ENCODE measurements around the gene SLC35F6. TPM values are rescaled to one million over a fixed set of nuclear protein-coding genes. Genes with fewer than 3 reads are reported as not detected.

SLC35F6 gene
- total RNA-seq, 1 experiment from 2014 or later, result 33.9 TPM

- DNase-seq, result peak; percentile 9
- Histone ChIP-seq H3K4me3 (ENCODE audit: low read length) (no peak overlapping the region), H3K27ac (ENCODE audit: low read length) (no peak overlapping the region), H3K9me3 (ENCODE audit: low read length) (no peaks in the 10 kb centered on the region), H2AFZ (ENCODE audit: low read length) (no peak overlapping the region), H4K20me1 (ENCODE audit: low read length) (no peaks in the 10 kb centered on the region), H3F3A (ENCODE audit: low read length, unreplicated experiment) (peaks cover 8% of the 10 kb centered on the region), H3K4me1 (ENCODE audit: insufficient read depth, low read length) (peaks cover 13% of the 10 kb centered on the region), H3K79me2 (ENCODE audit: low read length) (no peaks in the 10 kb centered on the region), H3K9ac (ENCODE audit: low read length) (no peak overlapping the region), H3K9me2 (replicated peaks; ENCODE audit: low read length) (no peaks in the 10 kb centered on the region), H3K4me2 (ENCODE audit: low read length) (no peak overlapping the region), H3K27me3 (ENCODE audit: low read length) (no peaks in the 10 kb centered on the region), H3K36me3 (ENCODE audit: low read depth, low read length) (peaks cover 10% of the 10 kb centered on the region)
- no TSS peak for BruUV-seq (replicated peaks)
- ChIA-PET CTCF (no interaction called here), POLR2A (ENCODE audit: unreplicated experiment) (no interaction called here)
- ATAC-seq, result no peak
- TF ChIP-seq EZH2phosphoT487 (IDR thresholded peaks at IDR 0.05; ENCODE audit: borderline replicate concordance, low read length), result no peak
- no peak for TF ChIP-seq EZH2 (IDR thresholded peaks at IDR 0.05; ENCODE audit: low read length, unreplicated experiment)
- no peak for TF ChIP-seq CTCF (conservative IDR thresholded peaks at IDR 0.05; ENCODE audit: low read depth, low read length)
- intact Hi-C loops (cut with micrococcal nuclease), result no loop called here
Observed at GRCh38 chr2:26801328-26801727, 37.2 kb downstream of the SLC35F6 start.

DNA sequence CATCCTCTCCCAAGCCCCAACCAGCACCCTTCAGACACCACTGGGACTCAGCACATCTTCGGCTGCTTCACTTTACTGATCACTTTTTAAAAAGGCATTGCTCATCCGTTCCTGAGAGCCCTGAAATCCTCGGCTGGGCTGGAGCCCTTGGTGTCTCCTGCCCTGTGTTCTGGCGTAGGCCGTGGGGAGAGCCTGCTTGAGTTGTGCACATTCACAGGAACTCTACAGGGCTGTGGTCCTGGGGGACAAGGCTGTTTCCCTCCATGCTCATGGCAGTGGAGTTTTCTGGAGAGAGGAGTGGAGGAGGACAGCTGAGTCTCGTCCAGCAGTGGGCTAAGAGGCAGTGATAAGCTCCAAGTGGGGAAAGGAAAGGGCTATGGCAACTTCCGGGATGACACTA, 37.7 kb downstream of the SLC35F6 start:
- no peaks in the 10 kb centered on the region for H3K79me2 ChIP-seq (ENCODE audit: low read length)
- H3F3A ChIP-seq (ENCODE audit: low read length, unreplicated experiment), result peaks cover 8% of the 10 kb centered on the region
- no peak overlapping the region for H3K27ac ChIP-seq (ENCODE audit: low read length)
- H3K9me2 ChIP-seq (replicated peaks; ENCODE audit: low read length), result no peaks in the 10 kb centered on the region
- no peaks in the 10 kb centered on the region for H3K27me3 ChIP-seq (ENCODE audit: low read length)
- intact Hi-C loops (cut with micrococcal nuclease), result no loop called here
- peaks cover 15% of the 10 kb centered on the region for H3K4me1 ChIP-seq (ENCODE audit: insufficient read depth, low read length)
- H3K36me3 ChIP-seq (ENCODE audit: low read depth, low read length), result peaks cover 6% of the 10 kb centered on the region
- H2AFZ ChIP-seq (ENCODE audit: low read length), result no peak overlapping the region
- POLR2A ChIA-PET (ENCODE audit: unreplicated experiment), result no interaction called here
- H3K9me3 ChIP-seq (ENCODE audit: low read length), result no peaks in the 10 kb centered on the region
- H4K20me1 ChIP-seq (ENCODE audit: low read length), result no peaks in the 10 kb centered on the region
- no peak for DNase-seq
- TF ChIP-seq EZH2 (IDR thresholded peaks at IDR 0.05; ENCODE audit: low read length, unreplicated experiment), result no peak
- TF ChIP-seq EZH2phosphoT487 (IDR thresholded peaks at IDR 0.05; ENCODE audit: borderline replicate concordance, low read length), result no peak
- no peak for TF ChIP-seq CTCF (conservative IDR thresholded peaks at IDR 0.05; ENCODE audit: low read depth, low read length)
- BruUV-seq (replicated peaks), result no TSS peak
- H3K9ac ChIP-seq (ENCODE audit: low read length), result no peak overlapping the region
- H3K4me3 ChIP-seq (ENCODE audit: low read length), result no peak overlapping the region
- no peak for ATAC-seq
- no peak overlapping the region for H3K4me2 ChIP-seq (ENCODE audit: low read length)
- CTCF ChIA-PET, result no interaction called here

GRCh38 chr2:26805241-26805676, 41.2 kb downstream of the SLC35F6 start:
- TF ChIP-seq EZH2phosphoT487 (IDR thresholded peaks at IDR 0.05; ENCODE audit: borderline replicate concordance, low read length) (no peak), EZH2 (IDR thresholded peaks at IDR 0.05; ENCODE audit: low read length, unreplicated experiment) (no peak), CTCF (conservative IDR thresholded peaks at IDR 0.05; ENCODE audit: low read depth, low read length) (no peak)
- DNase-seq, result peak; percentile 95
- Histone ChIP-seq H3K4me1 (ENCODE audit: insufficient read depth, low read length) (peaks cover 15% of the 10 kb centered on the region), H3K79me2 (ENCODE audit: low read length) (no peaks in the 10 kb centered on the region), H3F3A (ENCODE audit: low read length, unreplicated experiment) (peaks cover 8% of the 10 kb centered on the region), H3K9me2 (replicated peaks; ENCODE audit: low read length) (no peaks in the 10 kb centered on the region), H4K20me1 (ENCODE audit: low read length) (no peaks in the 10 kb centered on the region), H3K9me3 (ENCODE audit: low read length) (no peaks in the 10 kb centered on the region), H3K27me3 (ENCODE audit: low read length) (no peaks in the 10 kb centered on the region), H3K27ac (ENCODE audit: low read length) (peak overlapping the region; percentile 93), H3K36me3 (ENCODE audit: low read depth, low read length) (no peaks in the 10 kb centered on the region; the same call in 1 of the 2 replicates), H3K4me2 (ENCODE audit: low read length) (no peak overlapping the region; the same call in 1 of the 2 replicates), H3K9ac (ENCODE audit: low read length) (peak overlapping the region; percentile 63), H3K4me3 (ENCODE audit: low read length) (no peak overlapping the region), H2AFZ (ENCODE audit: low read length) (peak overlapping the region; percentile 25; the same call in 1 of the 2 replicates)
- ATAC-seq, result peak; percentile 82
- ChIA-PET CTCF (no interaction called here), POLR2A (ENCODE audit: unreplicated experiment) (no interaction called here)
- intact Hi-C loops (cut with micrococcal nuclease), result no loop called here
- no TSS peak for BruUV-seq (replicated peaks)
